ENCODE measurements around the gene GCK. TPM values are rescaled to one million over a fixed set of nuclear protein-coding genes. Genes with fewer than 3 reads are reported as not detected.

Gene GCK
- total and polyA plus RNA-seq, 2 of the 13 experiments (the other 11 are each of a cell fraction or from before 2014, with no cell fraction given), result not detected

Small RNA genes lying within 50 kb of the gene (small RNA-seq; reads per million reads assigned to genes)
- gene RNA5SP230 (ENCODE audit: insufficient read depth in 2 of 3, insufficient read length in 3 of 3, low read depth in 2 of 3, low replicate concordance in 1 of 3), result 0 reads per million in 3 experiments

Other genes starting within 250 kb of the GCK start
- not detected in 2 replicates for gene SPDYE1, start 191.5 kb downstream of the GCK start, total RNA-seq (2016; rRNA removed; fragmentation: Illumina TruSeq; extraction: Trizol)
- gene SPDYE1, start 191.5 kb downstream of the GCK start, polyA plus RNA-seq (2011; rRNA removed), result not detected in 2 replicates
- gene DBNL, start 144.7 kb downstream of the GCK start, total RNA-seq (2016; rRNA removed; fragmentation: Illumina TruSeq; extraction: Trizol), result 35.1 and 35.4 TPM in 2 replicates
- gene DBNL, start 144.7 kb downstream of the GCK start, polyA plus RNA-seq (2011; rRNA removed), result 20.8 and 29.0 TPM in 2 replicates
- gene PGAM2, start 123.9 kb downstream of the GCK start, total RNA-seq (2016; rRNA removed; fragmentation: Illumina TruSeq; extraction: Trizol), result 0.22 TPM in 1 of 2 replicates, not detected in the other
- gene PGAM2, start 123.9 kb downstream of the GCK start, polyA plus RNA-seq (2011; rRNA removed), result 0.18 TPM in 1 of 2 replicates, not detected in the other
- 2.4 and 5.2 TPM in 2 replicates for gene POLM, start 106.9 kb downstream of the GCK start, total RNA-seq (2016; rRNA removed; fragmentation: Illumina TruSeq; extraction: Trizol)
- gene POLM, start 106.9 kb downstream of the GCK start, polyA plus RNA-seq (2011; rRNA removed), result 5.4 and 6.6 TPM in 2 replicates
- 0.22 TPM in 1 of 2 replicates, not detected in the other for gene AEBP1, start 85.1 kb downstream of the GCK start, total RNA-seq (2016; rRNA removed; fragmentation: Illumina TruSeq; extraction: Trizol)
- 0.55 and 0.81 TPM in 2 replicates for gene AEBP1, start 85.1 kb downstream of the GCK start, polyA plus RNA-seq (2011; rRNA removed)
- gene POLD2, start 65.9 kb downstream of the GCK start, total RNA-seq (2016; rRNA removed; fragmentation: Illumina TruSeq; extraction: Trizol), result 87.6 and 98.8 TPM in 2 replicates
- 86.7 and 95.1 TPM in 2 replicates for gene POLD2, start 65.9 kb downstream of the GCK start, polyA plus RNA-seq (2011; rRNA removed)
- gene MYL7, start 48.1 kb downstream of the GCK start, total RNA-seq (2016; rRNA removed; fragmentation: Illumina TruSeq; extraction: Trizol), result 1.7 and 1.8 TPM in 2 replicates
- not detected in 2 replicates for gene MYL7, start 48.1 kb downstream of the GCK start, polyA plus RNA-seq (2011; rRNA removed)
- gene YKT6, start 11.5 kb upstream of the GCK start, total RNA-seq (2016; rRNA removed; fragmentation: Illumina TruSeq; extraction: Trizol), result 52.2 and 59.0 TPM in 2 replicates
- 60.3 and 65.6 TPM in 2 replicates for gene YKT6, start 11.5 kb upstream of the GCK start, polyA plus RNA-seq (2011; rRNA removed)
- gene CAMK2B, start 136.2 kb upstream of the GCK start, total RNA-seq (2016; rRNA removed; fragmentation: Illumina TruSeq; extraction: Trizol), result 0.13 and 0.27 TPM in 2 replicates
- gene CAMK2B, start 136.2 kb upstream of the GCK start, polyA plus RNA-seq (2011; rRNA removed), result 0.20 and 0.48 TPM in 2 replicates

All from HepG2 (cell line).